ENCODE results near the gene SARS1.

SARS1 gene

GRCh38 chr1:109208836-109209463, 4.8 kb upstream of the SARS1 start:
- Histone ChIP-seq H3K36me3 (ENCODE audit: control insufficient read depth in 4 of 4, insufficient read depth in 4 of 4, low read length in 3 of 4) (no peaks in the 10 kb centered on the region), H3K27ac (ENCODE audit: insufficient read depth in 1 of 2, low read depth in 1 of 2, low read length in 2 of 2, poor library complexity in 1 of 2, severe bottlenecking in 2 of 2) (no peak overlapping the region), H3K4me1 (ENCODE audit: control extremely low read depth in 1 of 4, control insufficient read depth in 4 of 4, insufficient read depth in 4 of 4, low read length in 3 of 4) (peaks cover 6 to 17% (median 11%) of the 10 kb centered on the region in 4 experiments), H3K27me3 (replicated peaks in 2 of 5; ENCODE audit: control insufficient read depth in 4 of 5, insufficient read depth in 5 of 5, low read length in 4 of 5) (peaks cover 0 to 84% (median 39%) of the 10 kb centered on the region in 5 experiments), H3K4me3 (ENCODE audit: control insufficient read depth in 1 of 7, extremely low read depth in 1 of 7, insufficient read depth in 4 of 7, low read depth in 2 of 7, low read length in 6 of 7) (no peak overlapping the region), H3K9me3 (ENCODE audit: control extremely low read depth in 1 of 5, control insufficient read depth in 4 of 5, insufficient read depth in 2 of 5, low read depth in 1 of 5, low read length in 4 of 5) (no peaks in the 10 kb centered on the region)
- CTCF ChIA-PET = interaction anchor here (1.1 to 1.2 kb wide), 2 partner anchors 10 to 31 kb away, joined by 3 to 7 read pairs; no protein-coding TSS in a partner anchor
- no peak for DNase-seq
- POLR2A ChIA-PET = no interaction called here
- WGBS (ENCODE audit: insufficient coverage) = 91% methylated on average over 5 of the region's 9 CpGs

DNA sequence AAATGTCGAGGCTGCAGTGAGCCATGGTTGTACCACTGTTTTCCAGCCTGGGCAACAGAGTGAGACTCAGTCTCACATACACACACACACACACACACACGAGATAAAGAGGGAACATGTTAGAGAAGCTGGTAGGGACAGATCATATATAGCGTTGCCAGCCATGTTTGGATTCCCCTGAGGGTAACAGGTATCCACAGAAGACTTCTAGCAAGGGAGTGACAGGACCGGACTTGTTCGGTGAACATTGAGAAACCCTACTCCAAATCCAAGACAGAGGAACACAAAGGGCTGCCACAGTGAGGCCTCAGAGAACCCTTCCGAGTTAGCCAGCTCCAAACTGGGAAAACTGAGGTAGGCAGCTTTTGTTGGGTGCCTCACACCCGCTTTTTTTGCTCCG, 3.7 kb upstream of the SARS1 start:
- Histone ChIP-seq H3K9me3 (ENCODE audit: control extremely low read depth in 1 of 5, control insufficient read depth in 4 of 5, insufficient read depth in 2 of 5, low read depth in 1 of 5, low read length in 4 of 5) (no peaks in the 10 kb centered on the region), H3K27ac (ENCODE audit: insufficient read depth in 1 of 2, low read depth in 1 of 2, low read length in 2 of 2, poor library complexity in 1 of 2, severe bottlenecking in 2 of 2) (no peak overlapping the region), H3K36me3 (ENCODE audit: control insufficient read depth in 4 of 4, insufficient read depth in 4 of 4, low read length in 3 of 4) (no peaks in the 10 kb centered on the region), H3K4me1 (ENCODE audit: control extremely low read depth in 1 of 4, control insufficient read depth in 4 of 4, insufficient read depth in 4 of 4, low read length in 3 of 4) (peaks cover 10 to 27% (median 18%) of the 10 kb centered on the region in 4 experiments), H3K4me3 (ENCODE audit: control insufficient read depth in 1 of 7, extremely low read depth in 1 of 7, insufficient read depth in 4 of 7, low read depth in 2 of 7, low read length in 6 of 7) (no peak overlapping the region), H3K27me3 (replicated peaks in 2 of 5; ENCODE audit: control insufficient read depth in 4 of 5, insufficient read depth in 5 of 5, low read length in 4 of 5) (peaks cover 0 to 73% (median 39%) of the 10 kb centered on the region in 5 experiments)
- DNase-seq = no peak
- WGBS (ENCODE audit: insufficient coverage) = 98% methylated on average over 6 of the region's 8 CpGs
- ChIA-PET CTCF (interaction anchor here (0.8 to 1.2 kb wide), 2 partner anchors 30 to 191 kb away, joined by 3 read pairs; no protein-coding TSS in a partner anchor), POLR2A (no interaction called here)

- POLR2A ChIA-PET = interaction anchor here (0.8 kb wide), 1 partner anchor 181 kb away, joined by 4 read pairs; no protein-coding TSS in a partner anchor
Measured at GRCh38 chr1:109213345-109213823, 334 bp upstream of the SARS1 start.

DNA sequence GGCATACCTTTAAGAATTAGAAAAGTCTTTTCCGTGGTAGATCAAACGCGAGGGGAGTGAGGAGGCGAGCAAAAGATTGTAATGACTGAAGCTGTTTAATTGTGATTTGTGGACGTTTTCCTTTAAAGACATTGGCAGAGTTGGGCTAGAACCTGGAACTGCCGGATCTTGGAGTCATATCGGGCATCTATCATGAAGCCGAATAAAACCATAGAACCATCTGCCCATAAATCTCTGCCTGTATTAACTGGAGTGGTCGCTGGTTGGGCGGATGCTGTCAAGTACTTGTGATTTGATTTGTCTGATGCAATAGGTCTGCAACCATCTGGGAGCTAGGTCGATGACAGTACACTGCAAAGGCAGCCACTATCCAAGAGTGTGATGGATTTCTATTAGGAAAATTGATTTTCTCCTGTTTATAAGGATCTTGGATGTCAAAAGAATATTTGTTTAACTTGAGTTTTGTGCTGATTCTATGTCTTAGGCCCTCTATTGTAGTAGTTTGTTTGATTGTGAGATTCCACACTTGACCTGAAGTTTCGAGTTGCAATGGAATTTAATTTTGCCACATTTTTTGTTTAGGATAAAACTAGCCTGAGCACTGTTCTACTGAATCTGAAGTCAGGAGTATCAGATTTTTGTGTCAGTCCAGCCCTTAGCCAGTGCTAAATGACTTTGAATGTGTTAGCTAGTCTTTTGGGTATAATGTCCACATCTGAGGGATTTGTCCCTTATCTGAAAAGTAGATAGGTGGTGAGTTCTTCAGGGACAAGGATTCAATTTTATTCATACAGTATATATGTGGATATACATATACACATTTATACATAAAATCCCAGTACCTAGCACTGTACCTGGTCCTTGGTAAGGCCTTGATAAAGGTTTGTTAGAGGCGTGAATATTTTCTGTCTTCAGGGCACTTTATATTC, 1.2 kb downstream of the SARS1 start:
- 16% methylated on average over 12 of the region's 13 CpGs for WGBS (ENCODE audit: insufficient coverage)

More at GRCh38 chr1:109213345-109213823, 334 bp upstream of the SARS1 start:
- Histone ChIP-seq H3K27me3 (replicated peaks in 2 of 5; ENCODE audit: control insufficient read depth in 4 of 5, insufficient read depth in 5 of 5, low read length in 4 of 5) (peaks cover 0 to 51% (median 28%) of the 10 kb centered on the region in 5 experiments), H3K36me3 (ENCODE audit: control insufficient read depth in 4 of 4, insufficient read depth in 4 of 4, low read length in 3 of 4) (peaks cover 0 to 5% (median 3%) of the 10 kb centered on the region in 4 experiments), H3K27ac (ENCODE audit: insufficient read depth in 1 of 2, low read depth in 1 of 2, low read length in 2 of 2, poor library complexity in 1 of 2, severe bottlenecking in 2 of 2) (no peak overlapping the region), H3K9me3 (ENCODE audit: control extremely low read depth in 1 of 5, control insufficient read depth in 4 of 5, insufficient read depth in 2 of 5, low read depth in 1 of 5, low read length in 4 of 5) (no peaks in the 10 kb centered on the region), H3K4me3 (ENCODE audit: control insufficient read depth in 1 of 7, extremely low read depth in 1 of 7, insufficient read depth in 4 of 7, low read depth in 2 of 7, low read length in 6 of 7) (peak overlapping the region; percentile 23 to 95 (median 92)), H3K4me1 (ENCODE audit: control extremely low read depth in 1 of 4, control insufficient read depth in 4 of 4, insufficient read depth in 4 of 4, low read length in 3 of 4) (peaks cover 7 to 18% (median 12%) of the 10 kb centered on the region in 4 experiments)
- DNase-seq = no peak
- CTCF ChIA-PET = interaction anchor here (1.3 to 1.4 kb wide), 2 partner anchors 10 to 12 kb away, joined by 4 read pairs; no protein-coding TSS in a partner anchor
- 17% methylated on average over 4 of the region's 10 CpGs for WGBS (ENCODE audit: insufficient coverage)

DNA sequence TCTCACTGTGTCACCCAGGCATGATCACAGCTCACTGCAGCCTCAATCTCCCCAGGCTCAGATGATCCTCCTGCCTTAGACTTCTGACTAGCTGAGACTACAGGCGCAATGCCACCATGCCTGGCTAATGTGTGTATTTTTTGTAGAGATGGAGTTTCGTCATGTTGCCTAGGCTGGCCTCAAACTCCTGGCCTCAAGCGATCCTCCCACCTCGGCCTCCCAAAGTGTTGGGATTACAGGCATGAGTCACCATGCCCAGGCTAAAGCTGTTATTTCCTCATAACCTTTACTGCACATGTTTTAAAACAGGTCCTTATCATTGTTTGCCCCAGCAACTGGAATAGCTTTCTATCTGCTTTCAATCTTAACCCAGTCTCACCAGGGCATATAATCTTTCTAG, 2.9 kb downstream of the SARS1 start:
- peaks cover 0 to 5% (median 3%) of the 10 kb centered on the region in 4 experiments for H3K36me3 ChIP-seq (ENCODE audit: control insufficient read depth in 4 of 4, insufficient read depth in 4 of 4, low read length in 3 of 4)
- no peak for DNase-seq
- WGBS (ENCODE audit: insufficient coverage) = 100% methylated on average over 3 of the region's 4 CpGs
- peaks cover 7 to 21% (median 12%) of the 10 kb centered on the region in 4 experiments for H3K4me1 ChIP-seq (ENCODE audit: control extremely low read depth in 1 of 4, control insufficient read depth in 4 of 4, insufficient read depth in 4 of 4, low read length in 3 of 4)
- H3K4me3 ChIP-seq (ENCODE audit: control insufficient read depth in 1 of 7, extremely low read depth in 1 of 7, insufficient read depth in 4 of 7, low read depth in 2 of 7, low read length in 6 of 7) = no peak overlapping the region
- CTCF ChIA-PET = interaction anchor here (0.6 to 1.7 kb wide), 4 partner anchors 14 to 102 kb away, joined by 3 to 5 read pairs (median 3); no protein-coding TSS in a partner anchor
- peaks cover 0 to 19% (median 13%) of the 10 kb centered on the region in 5 experiments for H3K27me3 ChIP-seq (replicated peaks in 2 of 5; ENCODE audit: control insufficient read depth in 4 of 5, insufficient read depth in 5 of 5, low read length in 4 of 5)
- POLR2A ChIA-PET = no interaction called here
- no peaks in the 10 kb centered on the region for H3K9me3 ChIP-seq (ENCODE audit: control extremely low read depth in 1 of 5, control insufficient read depth in 4 of 5, insufficient read depth in 2 of 5, low read depth in 1 of 5, low read length in 4 of 5)
- H3K27ac ChIP-seq (ENCODE audit: insufficient read depth in 1 of 2, low read depth in 1 of 2, low read length in 2 of 2, poor library complexity in 1 of 2, severe bottlenecking in 2 of 2) = no peak overlapping the region

More for the DNA sequence above, 1.2 kb downstream of the SARS1 start:
- Histone ChIP-seq H3K27me3 (replicated peaks in 2 of 5; ENCODE audit: control insufficient read depth in 4 of 5, insufficient read depth in 5 of 5, low read length in 4 of 5) (peaks cover 0 to 36% (median 17%) of the 10 kb centered on the region in 5 experiments), H3K4me1 (ENCODE audit: control extremely low read depth in 1 of 4, control insufficient read depth in 4 of 4, insufficient read depth in 4 of 4, low read length in 3 of 4) (peaks cover 7 to 21% (median 12%) of the 10 kb centered on the region in 4 experiments), H3K4me3 (ENCODE audit: control insufficient read depth in 1 of 7, extremely low read depth in 1 of 7, insufficient read depth in 4 of 7, low read depth in 2 of 7, low read length in 6 of 7) (peak overlapping the region; percentile 87 to 95 (median 94)), H3K36me3 (ENCODE audit: control insufficient read depth in 4 of 4, insufficient read depth in 4 of 4, low read length in 3 of 4) (peaks cover 0 to 5% (median 3%) of the 10 kb centered on the region in 4 experiments), H3K9me3 (ENCODE audit: control extremely low read depth in 1 of 5, control insufficient read depth in 4 of 5, insufficient read depth in 2 of 5, low read depth in 1 of 5, low read length in 4 of 5) (no peaks in the 10 kb centered on the region), H3K27ac (ENCODE audit: insufficient read depth in 1 of 2, low read depth in 1 of 2, low read length in 2 of 2, poor library complexity in 1 of 2, severe bottlenecking in 2 of 2) (peak overlapping the region in 1 of 2 experiments; percentile 74)
- CTCF ChIA-PET = interaction anchor here (0.6 to 1.5 kb wide), 3 partner anchors 11 to 100 kb away, joined by 3 read pairs; no protein-coding TSS in a partner anchor
- POLR2A ChIA-PET = interaction anchor here (0.9 kb wide), 1 partner anchor 47 kb away, joined by 4 read pairs; no protein-coding TSS in a partner anchor
- peak in 2 of 3 donors; percentile 47 to 57 for DNase-seq

DNA sequence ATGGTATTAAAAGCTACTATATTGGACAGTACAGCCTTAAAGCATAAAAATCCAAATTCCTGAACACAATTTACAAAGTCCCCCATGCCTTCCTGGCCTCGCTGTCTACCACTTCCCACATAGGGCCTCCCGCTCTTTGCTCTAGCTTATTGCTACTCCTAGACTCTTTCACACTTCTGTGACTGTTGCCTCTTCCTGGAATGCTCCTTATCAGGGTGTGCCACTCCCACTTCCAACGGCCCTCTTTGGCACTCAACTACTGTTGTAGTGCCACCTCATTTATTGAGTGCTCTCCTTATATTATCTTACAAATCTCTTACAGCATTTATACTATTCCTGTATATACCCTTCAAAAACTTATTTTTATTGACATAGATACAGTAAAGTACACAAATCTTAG, 4.8 kb downstream of the SARS1 start:
- 57% methylated on average over 3 of the region's 3 CpGs for WGBS (ENCODE audit: insufficient coverage)
- no peak overlapping the region for H3K4me3 ChIP-seq (ENCODE audit: control insufficient read depth in 1 of 7, extremely low read depth in 1 of 7, insufficient read depth in 4 of 7, low read depth in 2 of 7, low read length in 6 of 7)

More for the DNA sequence above, 4.8 kb downstream of the SARS1 start:
- ChIA-PET POLR2A (interaction anchor here (0.6 kb wide), 1 partner anchor 312 kb away, joined by 3 read pairs; no protein-coding TSS in a partner anchor), CTCF (interaction anchor here (1.7 kb wide), 1 partner anchor 21 kb away, joined by 5 read pairs; no protein-coding TSS in a partner anchor)
- Histone ChIP-seq H3K9me3 (ENCODE audit: control extremely low read depth in 1 of 5, control insufficient read depth in 4 of 5, insufficient read depth in 2 of 5, low read depth in 1 of 5, low read length in 4 of 5) (no peaks in the 10 kb centered on the region), H3K4me1 (ENCODE audit: control extremely low read depth in 1 of 4, control insufficient read depth in 4 of 4, insufficient read depth in 4 of 4, low read length in 3 of 4) (peaks cover 4 to 16% (median 10%) of the 10 kb centered on the region in 4 experiments), H3K36me3 (ENCODE audit: control insufficient read depth in 4 of 4, insufficient read depth in 4 of 4, low read length in 3 of 4) (peaks cover 0 to 7% (median 3%) of the 10 kb centered on the region in 4 experiments), H3K27me3 (replicated peaks in 2 of 5; ENCODE audit: control insufficient read depth in 4 of 5, insufficient read depth in 5 of 5, low read length in 4 of 5) (peaks cover 0 to 4% (median 0%) of the 10 kb centered on the region in 5 experiments), H3K27ac (ENCODE audit: insufficient read depth in 1 of 2, low read depth in 1 of 2, low read length in 2 of 2, poor library complexity in 1 of 2, severe bottlenecking in 2 of 2) (no peak overlapping the region)
- no peak for DNase-seq
